GM21528 (cell line): ENCODE data around the gene EIF2AK2.
"Not testable (repeated sequence)": the region's sequence is repeated elsewhere in the genome, so short reads cannot be mapped to it uniquely, and the experiment has no call there.

Experiments used
- ATAC-seq: cut with Tn5 transposase; IDR thresholded peaks from one replicate; pipeline ENCODE4 v1.9.1; 2021; ENCODE audit warnings: mild to moderate bottlenecking, moderate library complexity; ENCODE audit not compliant: unreplicated experiment, low FRiP score

The EIF2AK2 gene

DNA sequence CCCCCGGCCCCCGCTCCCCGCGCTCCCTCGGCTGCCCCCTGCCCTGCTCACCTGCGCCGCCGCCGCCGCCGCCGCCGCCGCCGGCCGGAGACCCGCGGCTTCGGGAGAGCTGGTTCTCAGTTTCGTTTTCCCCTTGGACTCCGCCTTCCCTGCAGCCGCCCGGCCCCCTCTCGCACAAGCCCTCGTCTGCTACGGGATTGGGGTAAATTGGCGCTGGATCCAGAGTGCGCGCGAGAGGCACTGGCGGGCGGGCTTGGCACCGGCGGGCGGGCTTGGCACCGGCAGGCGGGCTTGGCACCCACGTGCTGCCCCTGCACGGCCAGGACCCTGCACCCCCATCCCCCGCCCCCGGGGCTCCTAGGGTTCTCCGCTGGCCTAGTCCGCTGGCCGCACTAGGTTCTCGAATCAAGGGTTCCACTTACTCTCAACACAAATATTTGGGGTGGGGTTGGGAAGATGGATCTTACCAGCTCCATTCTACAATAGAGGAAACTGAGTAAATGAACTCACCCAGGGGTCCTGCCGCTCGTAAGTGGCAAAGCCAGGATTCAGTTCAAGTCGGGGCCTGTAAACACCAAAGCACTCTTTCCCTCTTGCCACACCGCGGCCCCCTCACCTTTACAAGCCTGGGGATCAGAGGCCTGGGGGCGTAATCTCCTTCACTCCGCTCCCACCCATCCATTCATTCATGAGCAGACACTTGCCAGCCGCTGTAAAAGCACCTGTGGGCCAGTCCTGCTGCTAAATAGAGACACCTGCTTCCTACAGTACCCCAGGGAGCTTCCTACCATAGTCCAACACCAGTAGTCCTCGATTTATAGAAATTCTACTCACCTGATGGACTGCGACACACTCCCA lies at the start of gene EIF2AK2:
EIF2AK2 (minus strand) TSS at position 124 of the 858 bp plus-strand sequence. CDS start 9,174 bp downstream, outside the sequence.
- peak; percentile 88 for ATAC-seq

DNA sequence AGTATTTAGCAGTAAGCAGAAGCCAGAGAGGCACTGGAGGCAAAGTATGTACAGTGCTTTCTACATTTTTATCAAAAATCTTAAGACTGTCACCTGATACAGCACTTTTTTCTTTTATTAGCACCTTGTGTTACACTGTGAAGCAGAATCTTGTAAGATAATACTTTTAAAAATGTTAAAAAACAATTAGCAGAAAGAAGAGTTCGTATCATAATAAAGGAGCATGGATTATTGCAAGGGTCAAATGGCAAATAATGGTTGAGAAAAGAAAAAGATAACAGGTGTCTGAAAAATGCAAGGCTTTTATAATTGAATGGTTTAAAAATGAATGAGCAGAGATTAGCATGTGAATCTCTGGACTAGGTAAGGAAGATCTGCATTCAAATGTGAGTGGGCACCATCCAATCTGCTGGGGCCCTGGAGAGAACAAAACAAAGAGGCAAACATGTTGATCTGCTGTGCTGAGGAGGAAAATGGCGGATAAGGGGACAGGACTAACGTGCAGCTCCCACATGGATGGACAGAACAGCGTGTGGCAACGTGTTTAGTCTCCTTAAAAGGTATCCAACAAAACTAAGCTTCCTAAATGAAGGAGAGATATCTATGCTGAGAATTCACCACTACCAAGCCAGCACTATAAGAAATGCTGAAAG lies 49.0 kb upstream of the EIF2AK2 start:
- no peak for ATAC-seq

DNA sequence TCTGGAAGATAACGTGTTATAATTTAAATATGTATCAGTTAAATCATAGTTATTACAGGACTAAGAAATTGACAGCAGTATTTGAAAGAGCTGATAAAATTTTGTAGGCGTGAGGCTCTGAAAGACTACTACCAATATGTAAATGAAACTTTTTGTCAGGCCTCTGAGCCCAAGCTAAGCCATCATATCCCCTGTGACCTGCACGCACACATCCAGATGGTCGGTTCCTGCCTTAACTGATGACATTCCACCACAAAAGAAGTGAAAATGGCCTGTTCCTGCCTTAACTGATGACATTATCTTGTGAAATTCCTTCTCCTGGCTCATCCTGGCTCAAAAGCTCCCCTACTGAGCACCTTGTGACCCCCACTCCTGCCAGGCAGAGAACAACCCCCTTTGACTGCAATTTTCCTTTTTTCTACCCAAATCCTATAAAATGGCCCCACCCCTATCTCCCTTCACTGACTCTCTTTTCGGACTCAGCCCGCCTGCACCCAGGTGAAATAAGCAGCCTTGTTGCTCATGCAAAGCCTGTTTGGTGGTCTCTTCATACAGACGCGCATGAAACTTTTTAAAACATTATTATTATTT lies 48.4 kb upstream of the EIF2AK2 start:
- ATAC-seq = not testable (repeated sequence)

DNA sequence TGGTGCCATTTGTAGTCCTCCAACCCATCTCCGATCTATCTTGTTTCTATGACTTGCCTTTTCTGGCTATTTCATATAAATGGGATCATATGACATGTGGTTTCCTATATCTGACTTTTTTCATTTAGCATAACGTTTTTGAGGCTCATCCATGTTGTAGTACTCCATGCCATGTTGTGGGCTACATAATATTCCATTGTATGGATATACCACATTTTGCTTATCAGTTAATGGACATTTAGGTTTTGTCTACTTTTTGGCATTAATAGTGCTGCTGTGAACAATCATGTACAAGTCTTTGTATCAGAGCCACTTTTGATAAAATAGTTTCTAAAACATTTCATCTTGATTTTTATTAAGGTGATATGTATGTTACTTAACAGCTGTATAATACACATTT lies 46.9 kb upstream of the EIF2AK2 start:
- no peak for ATAC-seq

DNA sequence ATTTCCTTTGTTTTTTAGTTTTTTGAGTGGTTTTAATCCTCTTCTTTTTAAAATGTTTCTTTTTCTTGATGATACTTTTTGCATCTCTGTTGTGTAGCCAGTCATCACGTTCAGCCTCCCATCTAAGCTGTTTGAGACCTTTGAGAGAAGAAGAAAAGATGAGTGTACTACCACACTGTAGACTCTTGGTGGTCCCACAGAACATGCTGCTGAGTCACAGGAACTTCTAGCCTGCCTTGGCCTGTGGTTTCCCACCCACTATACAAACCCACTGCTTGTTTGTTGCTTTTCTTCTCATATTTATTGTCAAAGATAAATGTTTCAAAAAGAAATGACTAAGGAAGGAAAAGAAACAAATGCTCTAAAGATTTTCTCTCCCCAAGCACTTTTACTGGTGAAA lies 45.0 kb upstream of the EIF2AK2 start:
- no peak for ATAC-seq

DNA sequence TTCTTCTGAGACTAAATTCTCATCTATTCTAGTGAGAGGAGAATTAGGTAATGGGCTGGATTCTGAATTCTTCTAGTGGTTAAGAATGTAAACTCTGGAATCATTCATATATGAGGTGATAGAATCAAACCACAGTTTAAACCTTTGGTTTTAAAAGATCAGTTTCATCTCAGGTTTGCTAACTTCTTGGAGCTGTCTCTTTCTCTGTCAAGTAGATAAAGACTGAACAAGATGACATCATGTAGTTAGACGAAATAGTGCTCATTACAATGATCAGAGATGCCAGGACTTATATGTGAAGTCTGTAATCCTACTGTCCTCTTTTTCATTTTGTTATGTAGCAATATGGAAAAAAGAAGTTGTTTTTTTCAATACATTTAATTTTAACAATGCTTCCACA lies 44.4 kb upstream of the EIF2AK2 start:
- no peak for ATAC-seq

DNA sequence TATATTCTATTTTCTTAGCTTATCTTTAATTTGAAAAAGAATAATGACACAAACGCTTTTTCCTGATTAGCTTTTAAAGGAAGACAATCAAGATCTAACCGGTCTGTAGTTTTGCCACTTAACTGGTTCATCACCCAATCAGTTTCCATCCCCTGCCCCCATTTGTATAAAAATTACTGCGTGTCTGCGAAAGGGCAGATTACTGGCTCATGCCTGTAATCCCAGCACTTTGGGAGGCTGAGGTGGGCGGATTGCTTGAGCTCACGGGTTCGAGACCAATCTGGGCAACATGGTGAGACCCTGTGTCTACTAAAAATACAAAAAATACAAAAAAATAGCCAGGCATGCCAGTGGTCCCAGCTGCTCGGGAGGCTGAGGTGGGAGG lies 41.9 kb upstream of the EIF2AK2 start:
- no peak for ATAC-seq

DNA sequence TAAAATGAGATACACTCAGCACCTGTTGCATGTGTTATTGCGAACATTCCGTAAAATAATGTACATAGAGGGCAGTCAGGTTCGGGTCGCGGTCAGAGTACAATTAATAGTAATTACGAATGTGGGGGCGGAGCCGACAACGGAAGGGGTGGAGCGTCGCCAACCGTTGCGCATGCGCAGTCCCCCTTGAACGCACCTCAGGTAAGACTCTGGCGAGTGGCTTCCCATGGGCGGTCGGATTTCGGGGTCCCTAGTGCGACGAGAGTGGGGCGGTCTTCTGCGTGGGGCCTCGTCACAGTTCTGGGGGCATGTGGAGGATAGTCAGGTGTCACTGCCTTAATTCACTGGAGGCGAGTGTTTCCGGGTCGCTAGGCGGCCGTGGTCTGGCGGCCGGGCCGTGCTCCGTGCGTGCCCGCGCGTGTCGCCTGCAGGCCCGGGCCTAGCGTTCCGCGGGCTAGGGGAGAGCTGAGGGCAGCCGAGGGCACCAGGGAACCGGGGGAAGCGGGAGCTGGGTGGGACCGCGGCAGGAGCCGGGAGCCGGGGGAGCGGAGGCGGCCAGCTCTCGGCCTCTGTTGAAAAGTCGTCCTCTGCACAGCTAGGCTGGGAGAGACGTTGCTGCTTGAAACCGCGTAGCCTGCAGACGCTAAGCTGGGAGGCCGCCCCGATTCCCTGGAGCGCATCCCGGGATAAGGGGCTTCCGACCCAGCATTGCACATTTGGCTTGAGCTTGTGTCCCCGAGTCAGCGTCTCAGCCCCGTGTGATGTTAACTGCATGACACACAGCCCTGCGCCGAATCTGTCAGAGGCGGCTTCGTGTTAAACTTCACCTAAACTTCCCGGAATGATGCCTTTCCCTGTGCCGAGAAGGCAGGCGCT lies 39.8 kb upstream of the EIF2AK2 start, which contains the start of gene CEBPZOS:
CEBPZOS (plus strand) TSS at position 177 of the 876 bp plus-strand sequence. CDS start 3,209 bp downstream, outside the sequence.
- peak; percentile 81 for ATAC-seq

DNA sequence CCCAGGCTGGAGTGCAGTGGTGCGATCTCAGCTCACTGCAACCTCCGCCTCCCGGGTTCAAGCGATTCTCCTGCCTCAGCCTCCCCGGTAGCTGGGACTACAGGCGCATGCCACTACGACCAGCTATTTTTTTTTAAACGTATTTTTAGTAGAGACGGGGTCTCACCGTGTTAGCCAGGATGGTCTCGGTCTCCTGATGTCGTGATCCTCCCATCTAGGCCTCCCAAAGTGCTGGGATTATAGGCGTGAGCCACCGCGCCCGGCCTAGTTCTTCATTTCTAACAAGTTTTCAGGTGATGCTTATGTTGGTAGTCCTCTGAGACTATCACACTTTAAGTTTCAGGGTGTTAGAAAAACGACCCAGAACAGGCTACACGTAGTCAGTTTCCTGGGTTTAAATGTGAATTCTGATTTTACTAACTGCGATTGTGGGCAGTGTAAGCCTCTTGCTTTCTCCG lies 39.1 kb upstream of the EIF2AK2 start:
- not testable (repeated sequence) for ATAC-seq

DNA sequence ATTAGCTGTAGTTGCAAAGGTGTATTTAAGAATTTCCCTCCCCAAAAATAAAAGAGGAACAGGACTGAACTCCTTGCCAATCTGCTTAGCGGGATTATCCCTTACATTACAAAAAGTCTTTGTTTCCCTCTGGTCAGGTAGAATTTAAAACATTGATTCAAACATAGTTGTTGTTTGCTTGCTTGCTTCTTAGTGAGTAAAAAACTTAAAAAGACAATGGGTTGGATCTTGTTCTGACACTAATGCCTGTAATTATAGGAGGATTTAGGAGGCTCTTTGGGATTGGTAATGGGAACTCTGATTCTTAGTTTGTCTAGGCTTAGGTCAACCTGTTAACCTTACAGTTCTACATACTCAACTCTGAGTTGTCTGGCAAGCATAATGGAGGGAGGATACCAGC lies 35.8 kb upstream of the EIF2AK2 start:
- ATAC-seq = no peak

DNA sequence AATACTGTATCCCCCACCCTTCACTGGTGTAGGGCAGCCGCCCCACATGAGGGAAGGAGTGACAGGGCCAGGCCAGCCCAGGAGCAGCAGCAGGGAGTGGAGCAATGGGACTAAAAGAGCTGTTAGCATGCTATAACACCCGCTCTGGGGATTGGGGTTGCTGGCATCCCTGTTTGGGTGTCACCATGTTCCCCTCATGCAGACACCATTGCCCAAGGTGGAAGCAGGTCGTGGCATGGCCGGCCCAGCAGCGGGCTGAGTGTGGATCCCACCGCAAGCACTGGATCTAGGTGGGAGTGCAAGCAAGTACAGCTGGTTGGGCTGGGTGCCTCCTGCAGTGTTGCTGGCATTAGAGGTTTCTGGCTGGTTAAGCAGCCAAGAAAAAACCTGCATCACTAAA lies 35.0 kb upstream of the EIF2AK2 start:
- ATAC-seq = no peak

DNA sequence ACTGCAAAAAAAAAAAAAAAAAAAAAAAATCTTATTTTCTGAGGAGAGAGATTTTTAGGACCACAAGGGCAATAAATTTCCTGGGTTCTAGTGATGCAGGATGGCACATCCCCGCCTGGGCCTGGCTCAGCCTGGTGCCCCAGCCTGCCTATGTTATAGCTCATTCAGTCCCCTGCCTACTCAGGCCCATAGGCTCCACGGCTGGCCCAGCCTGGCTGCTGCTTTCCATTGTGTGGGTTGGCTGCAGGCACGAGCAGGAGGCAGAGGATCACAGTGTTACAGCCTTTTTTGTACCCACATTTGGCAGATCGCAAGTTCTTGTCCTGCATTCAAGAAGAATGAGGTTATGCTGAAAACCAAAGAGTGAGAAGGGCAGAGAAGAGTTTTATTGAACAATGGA lies 34.5 kb upstream of the EIF2AK2 start:
- ATAC-seq = no peak

DNA sequence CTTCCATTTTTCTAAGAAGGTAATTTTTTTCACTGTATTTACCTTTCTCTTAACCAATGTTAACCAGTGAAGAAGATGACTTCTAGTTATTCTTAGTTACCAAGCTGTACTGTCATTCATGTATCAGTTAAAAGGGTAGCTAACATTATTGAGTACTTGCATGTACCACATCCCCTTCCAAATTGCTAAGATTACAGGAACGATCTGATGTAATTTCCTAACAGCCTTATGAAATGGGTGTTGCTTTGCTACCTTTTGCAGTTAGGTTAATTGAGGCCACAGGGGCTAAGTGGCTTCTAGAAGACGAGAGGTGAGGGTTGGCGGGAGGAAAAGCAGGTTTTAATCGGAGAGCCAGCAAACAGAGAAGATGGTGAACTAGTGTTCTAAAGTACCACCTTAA lies 33.5 kb upstream of the EIF2AK2 start:
- no peak for ATAC-seq

DNA sequence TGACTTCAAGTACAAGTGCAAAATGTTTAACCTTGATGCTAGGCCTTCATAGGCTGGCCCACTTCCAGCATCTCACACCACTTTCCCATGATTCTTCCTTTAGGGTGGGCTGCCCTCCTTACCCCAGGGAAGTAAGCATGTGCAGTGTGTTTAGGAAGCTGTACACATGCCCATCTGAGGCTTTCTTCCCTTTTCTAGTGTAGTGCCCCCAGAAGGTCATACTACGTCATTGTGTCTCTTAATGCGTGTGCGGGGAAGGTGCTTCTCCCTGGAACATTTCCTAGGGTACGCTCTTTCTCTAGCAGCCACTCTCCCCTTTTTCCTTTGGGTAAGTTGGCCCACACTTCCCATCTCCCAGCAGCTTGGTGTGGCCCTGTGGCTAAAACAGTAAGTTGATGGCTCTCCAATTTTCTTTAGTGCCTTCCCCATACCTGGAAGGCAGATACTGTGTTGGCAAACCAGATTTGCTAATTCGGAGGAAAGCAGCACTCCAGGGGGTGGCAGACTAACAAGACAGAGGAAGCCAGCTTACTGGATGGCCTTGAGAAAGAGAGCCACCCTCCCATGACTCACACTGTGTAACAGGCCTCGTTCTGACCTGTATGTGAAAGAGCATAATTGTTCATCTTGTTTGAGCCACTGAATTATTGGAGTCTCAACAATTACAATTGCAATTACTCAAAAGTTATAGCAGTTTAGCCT lies 32.8 kb upstream of the EIF2AK2 start:
- ATAC-seq = no peak

DNA sequence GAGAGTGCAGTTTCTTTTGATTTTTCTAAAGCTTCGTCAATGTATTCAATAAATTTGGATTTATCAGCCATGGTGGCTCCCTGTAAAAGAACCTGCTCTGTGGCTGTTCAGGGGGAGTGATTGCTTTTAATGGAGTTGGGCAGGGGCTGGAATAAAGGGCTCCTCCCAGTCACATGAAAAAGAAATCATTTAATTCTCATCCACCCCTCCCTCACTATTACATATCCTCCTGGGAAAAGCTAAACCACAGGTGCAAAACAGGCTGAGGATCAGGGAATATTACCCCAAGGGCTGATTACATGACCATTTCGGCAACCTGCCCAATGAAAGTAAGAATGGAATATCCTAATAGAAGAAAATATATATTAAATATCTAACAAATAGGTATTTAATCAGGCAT lies 31.8 kb upstream of the EIF2AK2 start, which contains the start of gene SULT6B1:
SULT6B1 (minus strand) TSS at position 101 of the 400 bp plus-strand sequence; CDS start at position 71, 30 bp downstream.
- ATAC-seq = no peak

DNA sequence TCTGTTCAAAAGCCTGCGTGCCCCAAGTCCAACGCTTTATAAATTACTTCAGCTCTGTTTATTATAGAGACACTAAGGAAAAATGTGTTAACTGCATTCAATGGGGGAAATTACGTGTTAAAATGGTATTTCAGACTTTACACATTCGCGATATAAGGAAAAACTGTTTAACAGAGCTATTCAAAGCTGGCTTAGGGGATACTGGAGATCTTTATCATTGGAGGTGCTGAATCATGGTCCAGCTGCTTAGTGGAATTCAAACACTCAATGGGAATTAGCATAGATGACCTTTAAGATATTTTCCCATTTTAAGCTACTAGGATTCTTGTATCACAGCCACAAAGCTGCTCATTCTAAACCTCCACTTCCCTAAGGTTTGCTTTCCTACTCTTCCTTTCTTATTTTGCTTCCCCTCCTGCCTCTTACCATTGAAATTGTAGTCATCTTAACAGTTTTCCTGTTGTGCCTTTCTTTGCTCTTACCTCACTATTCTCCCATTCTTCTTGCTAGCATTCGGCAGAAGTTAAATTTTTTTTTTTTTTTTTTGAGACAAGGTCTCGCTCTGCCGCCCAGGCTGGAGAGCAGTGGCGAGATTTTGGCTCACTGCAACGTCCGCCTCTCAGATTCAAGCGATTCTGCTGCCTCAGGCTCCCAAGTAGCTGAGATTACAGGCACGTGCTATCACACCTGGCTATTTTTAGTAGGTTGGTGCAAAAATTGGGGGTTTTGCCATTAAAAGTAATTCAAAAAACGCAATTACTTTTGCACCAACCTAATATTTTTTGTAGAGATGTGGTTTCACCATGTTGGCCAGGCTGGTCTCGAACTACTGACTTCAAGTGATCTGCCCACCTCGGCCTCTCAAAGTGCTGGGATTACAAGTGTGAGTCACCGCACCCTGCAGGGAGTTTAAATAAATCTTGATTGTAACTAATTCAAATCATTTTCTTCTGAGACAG lies 25.2 kb upstream of the EIF2AK2 start:
- ATAC-seq = no peak

DNA sequence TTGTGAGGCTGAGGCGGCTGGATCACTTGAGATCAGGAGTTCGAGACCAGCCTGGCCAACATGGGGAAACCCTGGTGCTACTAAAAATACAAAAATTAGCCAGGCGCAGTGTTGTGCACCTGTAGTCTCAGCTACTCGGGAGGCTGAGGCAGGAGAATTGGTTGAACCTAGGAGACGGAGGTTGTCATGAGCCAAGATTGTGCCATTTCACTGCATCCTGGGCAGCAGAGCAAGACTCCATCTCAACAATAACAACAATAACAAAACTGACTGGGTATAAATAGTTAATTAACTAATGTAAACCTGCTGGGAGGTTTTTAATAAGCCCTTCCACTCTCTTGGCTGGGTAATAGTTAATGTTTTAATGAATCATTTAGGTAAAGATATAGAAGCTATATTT lies 23.9 kb upstream of the EIF2AK2 start:
- no peak for ATAC-seq

DNA sequence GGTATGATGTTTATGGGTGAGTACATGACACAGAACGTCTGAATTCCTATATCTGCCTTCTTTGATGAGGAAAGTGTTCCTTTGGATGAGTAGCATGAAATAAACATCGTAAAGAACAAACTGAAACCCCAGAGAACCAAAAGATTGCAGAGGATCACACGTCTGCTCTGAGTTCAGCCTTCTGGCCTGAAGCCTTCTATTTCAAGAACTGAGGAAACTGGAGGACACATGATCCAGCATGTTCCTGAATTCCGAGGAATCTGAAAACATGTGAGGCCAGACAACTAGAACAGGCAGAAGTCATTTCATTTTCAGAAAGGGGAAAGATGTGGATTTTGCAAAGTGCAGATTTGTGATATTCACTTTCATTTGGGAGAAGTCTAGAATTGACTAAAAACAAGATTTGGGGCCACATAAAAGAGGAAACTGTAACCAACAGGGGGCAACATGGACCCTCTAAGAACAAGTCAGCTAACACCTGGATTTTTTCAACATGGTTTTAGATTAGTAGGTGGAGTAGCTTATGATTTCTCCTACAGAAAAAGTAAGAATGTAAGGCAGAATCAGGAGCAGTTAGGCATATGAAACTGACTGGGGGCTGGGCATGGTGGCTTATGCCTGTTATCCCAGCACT lies 23.3 kb upstream of the EIF2AK2 start:
- ATAC-seq = no peak
